ENCODE data around the gene ATP5IF1. TPM values are rescaled to one million over a fixed set of nuclear protein-coding genes. Genes with fewer than 3 reads are reported as not detected.

ATP5IF1 gene
- total and polyA plus RNA-seq, 2 donors (not counting 1 experiment from before 2014, with no cell fraction given), result 88.1 to 128 TPM

- H3K9me3 Mint-ChIP-seq (ENCODE audit: insufficient read depth), result no peaks in the 10 kb centered on the region
- no peaks in the 10 kb centered on the region for H3K4me1 Mint-ChIP-seq
- Histone ChIP-seq H3K4me3 (ENCODE audit: control extremely low read depth in 1 of 5, extremely low read depth in 1 of 5, insufficient read depth in 1 of 5, low read depth in 2 of 5, low read length in 4 of 5) (no peak overlapping the region), H3K27ac (ENCODE audit: low read length in 2 of 2) (no peak overlapping the region), H4K20me1 (ENCODE audit: control insufficient read depth, insufficient read depth, low read length, poor library complexity, severe bottlenecking) (no peaks in the 10 kb centered on the region), H3K9me3 (ENCODE audit: control extremely low read depth in 1 of 3, control insufficient read depth in 2 of 3, insufficient read depth in 1 of 3, low read length in 2 of 3) (no peaks in the 10 kb centered on the region), H3K4me1 (ENCODE audit: control insufficient read depth in 2 of 2, insufficient read depth in 2 of 2, low read length in 2 of 2) (no peaks in the 10 kb centered on the region), H3K36me3 (replicated peaks in 1 of 2; ENCODE audit: control extremely low read depth in 1 of 2, control insufficient read depth in 1 of 2, extremely low read depth in 1 of 2, insufficient read depth in 2 of 2, low read length in 1 of 2) (peaks cover 0 to 20% of the 10 kb centered on the region in 2 experiments), H2AFZ (ENCODE audit: insufficient read depth, low read depth, low read length, poor library complexity, severe bottlenecking) (no peak overlapping the region), H3K4me2 (replicated peaks; ENCODE audit: low read depth, low read length, poor library complexity, severe bottlenecking) (no peak overlapping the region), H3K27me3 (replicated peaks in 1 of 4; ENCODE audit: control extremely low read depth in 1 of 4, control insufficient read depth in 3 of 4, insufficient read depth in 4 of 4, low read length in 3 of 4) (no peaks in the 10 kb centered on the region), H3K79me2 (ENCODE audit: control insufficient read depth, insufficient read depth, low read length) (no peaks in the 10 kb centered on the region), H3K9ac (ENCODE audit: low read length) (no peak overlapping the region)
- no peak for DNase-seq
- no peak for ATAC-seq (ENCODE audit: low read depth)
- no peak overlapping the region for H3K27ac Mint-ChIP-seq
- intact Hi-C loops (cut with micrococcal nuclease), result no loop called here
- no peak overlapping the region for H3K4me3 Mint-ChIP-seq
- TF ChIP-seq EZH2 (IDR thresholded peaks at IDR 0.05; ENCODE audit: borderline replicate concordance, insufficient read depth, low read depth, low read length, poor library complexity, severe bottlenecking), result no peak
- no peak for TF ChIP-seq CTCF (IDR thresholded peaks at IDR 0.05)
- no peaks in the 10 kb centered on the region for H3K27me3 Mint-ChIP-seq
- WGBS (ENCODE audit: insufficient coverage), result 81% methylated on average over 12 of the region's 14 CpGs
- ChIA-PET POLR2A (no interaction called here), CTCF (no interaction called here)
Observed at GRCh38 chr1:28282426-28283407, 46.8 kb downstream of the ATP5IF1 start.

GRCh38 chr1:28286111-28286510, 50.2 kb downstream of the ATP5IF1 start:
- TF ChIP-seq EZH2 (IDR thresholded peaks at IDR 0.05; ENCODE audit: borderline replicate concordance, insufficient read depth, low read depth, low read length, poor library complexity, severe bottlenecking), result no peak
- no peak for TF ChIP-seq CTCF (IDR thresholded peaks at IDR 0.05)
- Histone ChIP-seq H3K9me3 (ENCODE audit: control extremely low read depth in 1 of 3, control insufficient read depth in 2 of 3, insufficient read depth in 1 of 3, low read length in 2 of 3) (no peaks in the 10 kb centered on the region), H3K79me2 (ENCODE audit: control insufficient read depth, insufficient read depth, low read length) (no peaks in the 10 kb centered on the region), H3K9ac (ENCODE audit: low read length) (no peak overlapping the region), H3K36me3 (replicated peaks in 1 of 2; ENCODE audit: control extremely low read depth in 1 of 2, control insufficient read depth in 1 of 2, extremely low read depth in 1 of 2, insufficient read depth in 2 of 2, low read length in 1 of 2) (peaks cover 0 to 2% of the 10 kb centered on the region in 2 experiments), H4K20me1 (ENCODE audit: control insufficient read depth, insufficient read depth, low read length, poor library complexity, severe bottlenecking) (no peaks in the 10 kb centered on the region), H3K4me2 (replicated peaks; ENCODE audit: low read depth, low read length, poor library complexity, severe bottlenecking) (no peak overlapping the region), H2AFZ (ENCODE audit: insufficient read depth, low read depth, low read length, poor library complexity, severe bottlenecking) (no peak overlapping the region), H3K4me1 (ENCODE audit: control insufficient read depth in 2 of 2, insufficient read depth in 2 of 2, low read length in 2 of 2) (no peaks in the 10 kb centered on the region), H3K27me3 (replicated peaks in 1 of 4; ENCODE audit: control extremely low read depth in 1 of 4, control insufficient read depth in 3 of 4, insufficient read depth in 4 of 4, low read length in 3 of 4) (no peaks in the 10 kb centered on the region), H3K4me3 (ENCODE audit: control extremely low read depth in 1 of 5, extremely low read depth in 1 of 5, insufficient read depth in 1 of 5, low read depth in 2 of 5, low read length in 4 of 5) (no peak overlapping the region), H3K27ac (ENCODE audit: low read length in 2 of 2) (no peak overlapping the region)
- no CpG with 5 or more reads among the region's 2 CpGs for WGBS (ENCODE audit: insufficient coverage)
- H3K4me1 Mint-ChIP-seq, result no peaks in the 10 kb centered on the region
- intact Hi-C loops (cut with micrococcal nuclease), result no loop called here
- CTCF ChIA-PET, result no interaction called here
- H3K4me3 Mint-ChIP-seq, result no peak overlapping the region
- H3K27me3 Mint-ChIP-seq, result no peaks in the 10 kb centered on the region
- no peaks in the 10 kb centered on the region for H3K9me3 Mint-ChIP-seq (ENCODE audit: insufficient read depth)
- POLR2A ChIA-PET, result interaction anchor here (0.7 kb wide), 1 partner anchor 392 kb away, joined by 3 read pairs; no protein-coding TSS in a partner anchor
- no peak for DNase-seq
- ATAC-seq (ENCODE audit: low read depth), result no peak
- H3K27ac Mint-ChIP-seq, result no peak overlapping the region
